ENCODE results near the gene ADSS1. TPM values are rescaled to one million over a fixed set of nuclear protein-coding genes. Genes with fewer than 3 reads are reported as not detected.
"Not testable (repeated sequence)": the region's sequence is repeated elsewhere in the genome, so short reads cannot be mapped to it uniquely, and the experiment has no call there.

The ADSS1 gene
- total and polyA plus RNA-seq, 4 donors: 5.3 to 20.8 (median 14.1) TPM

GRCh38 chr14:104746934-104747481 lies 23.0 kb downstream of the ADSS1 start:
- peaks cover 50% of the 10 kb centered on the region for H3K4me1 ChIP-seq (ENCODE audit: control insufficient read depth, insufficient read depth, low read length)
- no peaks in the 10 kb centered on the region for H3K27me3 ChIP-seq (ENCODE audit: control insufficient read depth, insufficient read depth, low read length)
- H3K27ac ChIP-seq (ENCODE audit: low read depth, low read length): peak overlapping the region; percentile 26
- WGBS (ENCODE audit: insufficient coverage): 83% methylated on average over 1 of the region's 7 CpGs
- H3K36me3 ChIP-seq (ENCODE audit: control insufficient read depth, insufficient read depth, low read length): peaks cover 18% of the 10 kb centered on the region
- no peaks in the 10 kb centered on the region for H3K9me3 ChIP-seq (ENCODE audit: control insufficient read depth, insufficient read depth, low read length)
- peak in 1 of 6 donors; percentile 64 for DNase-seq (ENCODE audit: low read depth in 4 of 6, low spot score in 6 of 6)
- H3K4me3 ChIP-seq (ENCODE audit: low read depth, low read length): no peak overlapping the region

- WGBS (ENCODE audit: insufficient coverage): 79% methylated on average over 9 of the region's 9 CpGs
- peaks cover 10% of the 10 kb centered on the region for H3K36me3 ChIP-seq (ENCODE audit: control insufficient read depth, insufficient read depth, low read length)
- H3K27me3 ChIP-seq (ENCODE audit: control insufficient read depth, insufficient read depth, low read length): no peaks in the 10 kb centered on the region
- H3K9me3 ChIP-seq (ENCODE audit: control insufficient read depth, insufficient read depth, low read length): no peaks in the 10 kb centered on the region
- no peak for DNase-seq (ENCODE audit: low read depth in 4 of 6, low spot score in 6 of 6)
- no peak overlapping the region for H3K4me3 ChIP-seq (ENCODE audit: low read depth, low read length)
- peaks cover 46% of the 10 kb centered on the region for H3K4me1 ChIP-seq (ENCODE audit: control insufficient read depth, insufficient read depth, low read length)
- no peak overlapping the region for H3K27ac ChIP-seq (ENCODE audit: low read depth, low read length)
Observed at GRCh38 chr14:104747876-104748275, 23.8 kb downstream of the ADSS1 start.

GRCh38 chr14:104749111-104749649 lies 25.2 kb downstream of the ADSS1 start:
- no peak overlapping the region for H3K4me3 ChIP-seq (ENCODE audit: low read depth, low read length)
- DNase-seq (ENCODE audit: low read depth in 4 of 6, low spot score in 6 of 6): peak in 3 of 6 donors; percentile 19 to 57 (median 52)
- WGBS (ENCODE audit: insufficient coverage): 30% methylated on average over 9 of the region's 11 CpGs
- H3K36me3 ChIP-seq (ENCODE audit: control insufficient read depth, insufficient read depth, low read length): peaks cover 6% of the 10 kb centered on the region
- peaks cover 44% of the 10 kb centered on the region for H3K4me1 ChIP-seq (ENCODE audit: control insufficient read depth, insufficient read depth, low read length)
- H3K27me3 ChIP-seq (ENCODE audit: control insufficient read depth, insufficient read depth, low read length): no peaks in the 10 kb centered on the region
- H3K9me3 ChIP-seq (ENCODE audit: control insufficient read depth, insufficient read depth, low read length): no peaks in the 10 kb centered on the region
- peak overlapping the region; percentile 25 for H3K27ac ChIP-seq (ENCODE audit: low read depth, low read length)

GRCh38 chr14:104750056-104750752 lies 26.2 kb downstream of the ADSS1 start:
- peaks cover 13% of the 10 kb centered on the region for H3K36me3 ChIP-seq (ENCODE audit: control insufficient read depth, insufficient read depth, low read length)
- no peak overlapping the region for H3K4me3 ChIP-seq (ENCODE audit: low read depth, low read length)
- H3K9me3 ChIP-seq (ENCODE audit: control insufficient read depth, insufficient read depth, low read length): no peaks in the 10 kb centered on the region
- no peak for DNase-seq (ENCODE audit: low read depth in 4 of 6, low spot score in 6 of 6)
- peaks cover 53% of the 10 kb centered on the region for H3K4me1 ChIP-seq (ENCODE audit: control insufficient read depth, insufficient read depth, low read length)
- H3K27ac ChIP-seq (ENCODE audit: low read depth, low read length): no peak overlapping the region
- 87% methylated on average over 11 of the region's 12 CpGs for WGBS (ENCODE audit: insufficient coverage)
- H3K27me3 ChIP-seq (ENCODE audit: control insufficient read depth, insufficient read depth, low read length): no peaks in the 10 kb centered on the region

GRCh38 chr14:104750753-104751057 lies 26.7 kb downstream of the ADSS1 start:
- H3K36me3 ChIP-seq (ENCODE audit: control insufficient read depth, insufficient read depth, low read length): peaks cover 18% of the 10 kb centered on the region

GRCh38 chr14:104751539-104752422 lies 27.8 kb downstream of the ADSS1 start:
- peak overlapping the region; percentile 76 for H3K4me3 ChIP-seq (ENCODE audit: low read depth, low read length)

More at GRCh38 chr14:104750753-104751057, 26.7 kb downstream of the ADSS1 start:
- 92% methylated on average over 5 of the region's 5 CpGs for WGBS (ENCODE audit: insufficient coverage)
- not testable (repeated sequence) for H3K27me3 ChIP-seq (ENCODE audit: control insufficient read depth, insufficient read depth, low read length); H3K27ac ChIP-seq (ENCODE audit: low read depth, low read length); H3K4me3 ChIP-seq (ENCODE audit: low read depth, low read length); DNase-seq (ENCODE audit: low read depth in 4 of 6, low spot score in 6 of 6); H3K9me3 ChIP-seq (ENCODE audit: control insufficient read depth, insufficient read depth, low read length)
- H3K4me1 ChIP-seq (ENCODE audit: control insufficient read depth, insufficient read depth, low read length): peaks cover 53% of the 10 kb centered on the region

GRCh38 chr14:104752423-104752734 lies 28.4 kb downstream of the ADSS1 start:
- Histone ChIP-seq H3K27ac (ENCODE audit: low read depth, low read length) (peak overlapping the region; percentile 85), H3K27me3 (ENCODE audit: control insufficient read depth, insufficient read depth, low read length) (no peaks in the 10 kb centered on the region), H3K36me3 (ENCODE audit: control insufficient read depth, insufficient read depth, low read length) (peaks cover 31% of the 10 kb centered on the region), H3K4me1 (ENCODE audit: control insufficient read depth, insufficient read depth, low read length) (peaks cover 49% of the 10 kb centered on the region), H3K4me3 (ENCODE audit: low read depth, low read length) (peak overlapping the region; percentile 76), H3K9me3 (ENCODE audit: control insufficient read depth, insufficient read depth, low read length) (no peaks in the 10 kb centered on the region)
- WGBS (ENCODE audit: insufficient coverage): 10% methylated on average over 21 of the region's 21 CpGs
- no peak for DNase-seq (ENCODE audit: low read depth in 4 of 6, low spot score in 6 of 6)

More at GRCh38 chr14:104751539-104752422, 27.8 kb downstream of the ADSS1 start:
- no peaks in the 10 kb centered on the region for H3K27me3 ChIP-seq (ENCODE audit: control insufficient read depth, insufficient read depth, low read length)
- peak overlapping the region; percentile 85 for H3K27ac ChIP-seq (ENCODE audit: low read depth, low read length)
- peaks cover 50% of the 10 kb centered on the region for H3K4me1 ChIP-seq (ENCODE audit: control insufficient read depth, insufficient read depth, low read length)
- 78% methylated on average over 84 of the region's 90 CpGs for WGBS (ENCODE audit: insufficient coverage)
- H3K36me3 ChIP-seq (ENCODE audit: control insufficient read depth, insufficient read depth, low read length): peaks cover 25% of the 10 kb centered on the region
- no peaks in the 10 kb centered on the region for H3K9me3 ChIP-seq (ENCODE audit: control insufficient read depth, insufficient read depth, low read length)
- DNase-seq (ENCODE audit: low read depth in 4 of 6, low spot score in 6 of 6): no peak

DNA sequence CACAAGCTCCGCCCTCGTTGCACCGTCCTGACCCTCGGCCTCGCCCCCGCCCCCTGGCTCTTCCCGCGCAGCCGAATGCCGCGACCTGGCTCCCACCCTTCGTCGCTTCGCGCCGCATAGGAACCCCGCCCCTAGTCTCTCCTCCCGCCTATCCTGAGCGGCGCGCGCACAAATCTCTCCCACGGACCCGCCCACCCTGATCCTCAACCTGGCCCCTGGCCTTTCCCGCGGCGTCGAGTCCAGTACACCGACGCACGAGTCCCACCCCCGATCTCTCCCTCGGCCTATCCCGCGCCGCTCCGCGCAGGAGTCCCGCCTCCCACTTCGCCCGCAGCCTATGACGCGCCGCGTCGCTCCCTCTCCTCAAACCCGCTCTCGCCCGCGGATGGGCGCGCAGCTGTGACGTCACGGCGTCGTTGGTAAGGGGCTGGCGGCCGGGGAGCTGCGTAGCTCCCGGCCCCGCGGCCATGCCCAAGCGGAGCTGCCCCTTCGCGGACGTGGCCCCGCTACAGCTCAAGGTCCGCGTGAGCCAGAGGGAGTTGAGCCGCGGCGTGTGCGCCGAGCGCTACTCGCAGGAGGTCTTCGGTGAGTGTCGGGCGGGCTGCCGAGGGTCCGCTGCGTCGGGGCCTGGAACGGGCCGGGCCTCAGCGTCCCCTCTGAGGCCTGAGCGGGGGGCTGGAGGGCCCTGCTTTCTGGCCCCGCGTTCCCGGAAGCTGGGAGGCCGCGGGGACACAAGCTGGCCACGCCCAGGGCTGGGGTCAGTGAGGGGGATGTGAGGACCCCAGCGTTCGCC lies 28.9 kb downstream of the ADSS1 start, which contains the start of gene SIVA1:
TSS of gene SIVA1 (plus strand) at position 413 of the 793 bp plus-strand sequence. CDS start at position 468, 55 bp downstream.
- WGBS (ENCODE audit: insufficient coverage): 0% methylated on average over 93 of the region's 95 CpGs

More for the DNA sequence above, 28.9 kb downstream of the ADSS1 start, which contains the start of gene SIVA1:
- Histone ChIP-seq H3K4me1 (ENCODE audit: control insufficient read depth, insufficient read depth, low read length) (peaks cover 44% of the 10 kb centered on the region), H3K27ac (ENCODE audit: low read depth, low read length) (peak within 1 kb of the TSS; percentile 85), H3K9me3 (ENCODE audit: control insufficient read depth, insufficient read depth, low read length) (no peaks in the 10 kb centered on the region), H3K27me3 (ENCODE audit: control insufficient read depth, insufficient read depth, low read length) (no peaks in the 10 kb centered on the region), H3K36me3 (ENCODE audit: control insufficient read depth, insufficient read depth, low read length) (peaks cover 36% of the 10 kb centered on the region), H3K4me3 (ENCODE audit: low read depth, low read length) (peak within 1 kb of the TSS; percentile 76)
- DNase-seq (ENCODE audit: low read depth in 4 of 6, low spot score in 6 of 6): peak; percentile 96 to 100 (median 98)

Measured in spinal cord (tissue), 10 donors.